Stimulated activated naive CD8-positive, alpha-beta T cell treated with anti-CD3 and anti-CD28 coated beads, Interleukin-15, amount 100 ng/mL, for 72 hours (primary cell): ENCODE results near the gene PRR22.
"Not testable (repeated sequence)": the region's sequence is repeated elsewhere in the genome, so short reads cannot be mapped to it uniquely, and the experiment has no call there.

Source experiments
- ATAC-seq: fragments of 150-1000 bp; cut with Tn5 transposase; 2 replicates; pipeline ENCODE4 v1.10.0; 2021; ENCODE audit warnings: mild to moderate bottlenecking, moderate library complexity
- DNase-seq, 2 donors: peaks; one replicate each; pipeline ENCODE4 v3.0.0; 2021 to 2022
- H3K27ac Mint-ChIP-seq, 2 donors: one replicate each; pipeline ENCODE4 v1.8.0; 2022; ENCODE audit warnings: mild to moderate bottlenecking in 2 of 2, mixed read lengths in 2 of 2, moderate library complexity in 2 of 2
- H3K27me3 Mint-ChIP-seq: one replicate; pipeline ENCODE4 v1.8.0; 2022; ENCODE audit warnings: mixed read lengths
- H3K4me1 Mint-ChIP-seq: one replicate; pipeline ENCODE4 v1.8.0; 2022; ENCODE audit warnings: mild to moderate bottlenecking, mixed read lengths
- H3K4me3 Mint-ChIP-seq, 2 donors: one replicate each; pipeline ENCODE4 v1.8.0; 2022; ENCODE audit warnings: mild to moderate bottlenecking in 2 of 2, mixed read lengths in 2 of 2, moderate library complexity in 1 of 2
- H3K9me3 Mint-ChIP-seq, 2 donors: one replicate each; pipeline ENCODE4 v1.8.0; 2022; ENCODE audit warnings: mixed read lengths in 2 of 2

The PRR22 gene

GRCh38 chr19:5787409-5788182 is 3.0 kb upstream of the PRR22 start:
- DNase-seq, result no peak
- Mint-ChIP-seq H3K27ac (peak overlapping the region in 1 of 2 donors; percentile 80), H3K4me1 (peaks cover 53% of the 10 kb centered on the region), H3K4me3 (no peak overlapping the region), H3K9me3 (no peaks in the 10 kb centered on the region), H3K27me3 (no peaks in the 10 kb centered on the region)
- no peak for ATAC-seq

- Mint-ChIP-seq H3K4me3 (no peak overlapping the region), H3K27ac (peak overlapping the region in 1 of 2 donors; percentile 89)
Measured at GRCh38 chr19:5786593-5787408, 2.3 kb upstream of the PRR22 start.

GRCh38 chr19:5785423-5785822 is 877 bp upstream of the PRR22 start:
- no peaks in the 10 kb centered on the region for H3K27me3 Mint-ChIP-seq
- peaks cover 44% of the 10 kb centered on the region for H3K4me1 Mint-ChIP-seq
- H3K27ac Mint-ChIP-seq, result no peak overlapping the region
- no peak overlapping the region for H3K4me3 Mint-ChIP-seq
- ATAC-seq (no peak), DNase-seq (no peak)
- H3K9me3 Mint-ChIP-seq, result no peaks in the 10 kb centered on the region

More at GRCh38 chr19:5786593-5787408, 2.3 kb upstream of the PRR22 start:
- peaks cover 53% of the 10 kb centered on the region for H3K4me1 Mint-ChIP-seq
- ATAC-seq (no peak), DNase-seq (no peak)
- H3K27me3 Mint-ChIP-seq, result no peaks in the 10 kb centered on the region
- H3K9me3 Mint-ChIP-seq, result no peaks in the 10 kb centered on the region

- Mint-ChIP-seq H3K9me3 (no peaks in the 10 kb centered on the region), H3K27me3 (no peaks in the 10 kb centered on the region), H3K4me1 (peaks cover 23% of the 10 kb centered on the region), H3K4me3 (no peak overlapping the region), H3K27ac (peak overlapping the region in 1 of 2 donors; percentile 67)
- peak; percentile 24 for ATAC-seq
- no peak for DNase-seq
Measured at GRCh38 chr19:5782945-5783919, 1.3 kb downstream of the PRR22 start.

DNA sequence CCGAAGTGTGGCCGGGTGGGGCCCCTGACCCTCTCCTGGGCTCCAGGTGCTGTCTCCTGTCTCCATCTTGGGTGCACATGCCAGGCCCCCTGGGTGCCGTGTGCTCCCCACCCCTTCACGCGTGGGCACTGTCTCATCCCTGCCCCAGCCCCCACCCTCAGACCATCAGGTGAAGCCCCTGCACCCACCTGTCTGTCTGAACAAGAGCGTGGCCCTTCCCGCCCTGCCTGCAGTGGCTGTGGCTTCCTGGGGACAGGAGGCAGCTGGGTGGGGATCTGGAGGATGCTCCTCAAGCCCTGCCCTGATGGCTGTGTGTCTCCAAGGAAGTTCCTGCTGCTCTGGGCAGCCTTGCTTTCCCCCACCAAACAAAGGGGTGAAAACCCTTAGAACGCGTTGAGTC is 2.2 kb downstream of the PRR22 start:
- H3K4me1 Mint-ChIP-seq, result peaks cover 19% of the 10 kb centered on the region
- H3K27me3 Mint-ChIP-seq, result no peaks in the 10 kb centered on the region
- ATAC-seq, result peak; percentile 26
- no peak overlapping the region for H3K4me3 Mint-ChIP-seq
- no peak overlapping the region for H3K27ac Mint-ChIP-seq
- DNase-seq, result no peak
- H3K9me3 Mint-ChIP-seq, result no peaks in the 10 kb centered on the region

DNA sequence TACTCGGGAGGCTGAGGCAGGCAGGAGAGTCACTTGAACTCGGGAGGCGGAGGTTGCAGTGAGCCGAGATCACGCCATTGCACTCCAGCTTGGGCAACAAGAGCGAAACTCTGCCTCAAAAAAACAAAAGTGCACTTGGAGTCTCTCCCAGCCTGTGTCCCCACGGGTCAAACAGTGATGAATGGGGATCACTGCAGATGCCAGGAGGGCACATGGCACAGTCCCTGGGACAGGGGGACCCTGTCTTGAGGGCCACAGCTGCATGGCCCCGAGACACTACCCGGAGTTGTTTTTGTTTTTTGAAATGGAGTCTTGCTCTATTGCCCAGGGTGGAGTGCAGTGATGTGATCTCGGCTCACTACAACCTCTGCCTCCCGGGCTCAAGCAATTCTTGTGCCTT is 3.6 kb downstream of the PRR22 start:
- not testable (repeated sequence) for H3K9me3 Mint-ChIP-seq, DNase-seq, H3K4me1 Mint-ChIP-seq, H3K27ac Mint-ChIP-seq, ATAC-seq, H3K27me3 Mint-ChIP-seq, H3K4me3 Mint-ChIP-seq

DNA sequence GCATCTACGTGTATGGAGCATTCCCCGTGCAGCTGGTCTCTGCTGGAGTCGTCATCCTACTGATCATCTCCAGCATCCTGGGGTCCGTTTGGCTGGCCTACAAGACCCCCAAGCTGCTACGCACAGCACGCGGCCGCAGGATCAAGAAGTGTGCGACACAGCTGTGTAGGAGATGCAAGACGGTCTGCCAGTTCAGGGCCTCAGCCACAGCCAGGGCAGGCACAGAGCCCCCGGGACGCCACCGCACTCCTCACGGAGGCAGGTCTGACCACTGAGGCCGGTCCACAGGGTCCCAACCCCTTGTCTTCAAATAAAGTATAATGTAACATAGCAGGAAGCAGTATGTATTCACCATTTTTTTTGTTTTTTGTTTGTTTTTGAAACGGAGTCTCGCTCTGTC is 6.1 kb downstream of the PRR22 start:
- Mint-ChIP-seq H3K4me1 (no peaks in the 10 kb centered on the region), H3K9me3 (no peaks in the 10 kb centered on the region), H3K27me3 (no peaks in the 10 kb centered on the region), H3K27ac (no peak overlapping the region), H3K4me3 (no peak overlapping the region)
- no peak for DNase-seq
- ATAC-seq, result no peak

GRCh38 chr19:5775668-5776309 is 8.8 kb downstream of the PRR22 start:
- ATAC-seq, result no peak
- Mint-ChIP-seq H3K9me3 (no peaks in the 10 kb centered on the region), H3K27ac (peak overlapping the region in 1 of 2 donors; percentile 23), H3K4me3 (no peak overlapping the region), H3K4me1 (peaks cover 4% of the 10 kb centered on the region), H3K27me3 (peaks cover 10% of the 10 kb centered on the region)
- DNase-seq, result no peak

DNA sequence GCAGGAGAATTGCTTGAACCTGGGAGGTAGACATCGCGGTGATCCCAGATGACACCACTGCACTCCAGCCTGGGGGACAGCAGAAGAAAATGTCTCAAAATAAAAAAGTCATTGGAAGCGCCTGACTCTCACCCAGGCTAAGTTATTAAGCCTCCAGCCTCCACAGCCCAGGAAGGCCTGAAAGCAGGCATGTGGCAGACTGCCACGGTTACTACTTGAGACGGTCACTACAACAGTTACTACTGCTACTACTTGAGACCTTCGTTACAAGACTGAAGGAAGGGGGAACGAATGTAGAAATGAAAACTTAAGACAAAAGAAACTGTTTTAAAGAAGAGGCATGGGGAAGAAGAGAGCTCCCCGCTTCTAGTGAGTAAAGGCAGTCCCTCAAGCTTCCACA is 9.6 kb downstream of the PRR22 start:
- H3K9me3 Mint-ChIP-seq, result no peaks in the 10 kb centered on the region

GRCh38 chr19:5773276-5773675 is 11.3 kb downstream of the PRR22 start:
- peaks cover 10% of the 10 kb centered on the region for H3K27me3 Mint-ChIP-seq
- DNase-seq, result no peak
- ATAC-seq, result no peak
- H3K4me1 Mint-ChIP-seq, result peaks cover 4% of the 10 kb centered on the region
- no peaks in the 10 kb centered on the region for H3K9me3 Mint-ChIP-seq
- no peak overlapping the region for H3K4me3 Mint-ChIP-seq
- no peak overlapping the region for H3K27ac Mint-ChIP-seq

More for the DNA sequence above, 9.6 kb downstream of the PRR22 start:
- no peak overlapping the region for H3K27ac Mint-ChIP-seq
- no peak for DNase-seq
- ATAC-seq, result no peak
- peaks cover 4% of the 10 kb centered on the region for H3K4me1 Mint-ChIP-seq
- peaks cover 10% of the 10 kb centered on the region for H3K27me3 Mint-ChIP-seq
- H3K4me3 Mint-ChIP-seq, result no peak overlapping the region

GRCh38 chr19:5772416-5772815 is 12.1 kb downstream of the PRR22 start:
- no peak overlapping the region for H3K4me3 Mint-ChIP-seq
- ATAC-seq (no peak), DNase-seq (no peak)
- H3K27ac Mint-ChIP-seq, result no peak overlapping the region
- H3K4me1 Mint-ChIP-seq, result peaks cover 4% of the 10 kb centered on the region
- no peaks in the 10 kb centered on the region for H3K9me3 Mint-ChIP-seq
- H3K27me3 Mint-ChIP-seq, result peaks cover 10% of the 10 kb centered on the region

GRCh38 chr19:5767949-5768348 is 16.6 kb downstream of the PRR22 start:
- H3K27ac Mint-ChIP-seq, result no peak overlapping the region
- peaks cover under 1 to 2% of the 10 kb centered on the region in 2 donors for H3K9me3 Mint-ChIP-seq
- ATAC-seq (no peak), DNase-seq (no peak)
- H3K4me1 Mint-ChIP-seq, result peaks cover 4% of the 10 kb centered on the region
- no peak overlapping the region for H3K4me3 Mint-ChIP-seq
- peaks cover 9% of the 10 kb centered on the region for H3K27me3 Mint-ChIP-seq

GRCh38 chr19:5765220-5765619 is 19.3 kb downstream of the PRR22 start:
- peaks cover 9 to 10% of the 10 kb centered on the region in 2 donors for H3K9me3 Mint-ChIP-seq
- ATAC-seq, result no peak
- no peaks in the 10 kb centered on the region for H3K4me1 Mint-ChIP-seq
- no peak for DNase-seq
- no peaks in the 10 kb centered on the region for H3K27me3 Mint-ChIP-seq
- no peak overlapping the region for H3K4me3 Mint-ChIP-seq
- no peak overlapping the region for H3K27ac Mint-ChIP-seq

GRCh38 chr19:5762608-5763217 is 21.8 kb downstream of the PRR22 start:
- no peaks in the 10 kb centered on the region for H3K4me1 Mint-ChIP-seq
- no peak overlapping the region for H3K4me3 Mint-ChIP-seq
- DNase-seq (no peak), ATAC-seq (no peak)
- peaks cover 9 to 10% of the 10 kb centered on the region in 2 donors for H3K9me3 Mint-ChIP-seq
- no peak overlapping the region for H3K27ac Mint-ChIP-seq
- H3K27me3 Mint-ChIP-seq, result no peaks in the 10 kb centered on the region
